ENCODE results near the gene RPL39L. TPM values are rescaled to one million over a fixed set of nuclear protein-coding genes. Genes with fewer than 3 reads are reported as not detected.

Gene RPL39L
- total and polyA plus RNA-seq, 7 donors: 0.32 to 1.8 (median 0.73) TPM; not detected in 1

DNA sequence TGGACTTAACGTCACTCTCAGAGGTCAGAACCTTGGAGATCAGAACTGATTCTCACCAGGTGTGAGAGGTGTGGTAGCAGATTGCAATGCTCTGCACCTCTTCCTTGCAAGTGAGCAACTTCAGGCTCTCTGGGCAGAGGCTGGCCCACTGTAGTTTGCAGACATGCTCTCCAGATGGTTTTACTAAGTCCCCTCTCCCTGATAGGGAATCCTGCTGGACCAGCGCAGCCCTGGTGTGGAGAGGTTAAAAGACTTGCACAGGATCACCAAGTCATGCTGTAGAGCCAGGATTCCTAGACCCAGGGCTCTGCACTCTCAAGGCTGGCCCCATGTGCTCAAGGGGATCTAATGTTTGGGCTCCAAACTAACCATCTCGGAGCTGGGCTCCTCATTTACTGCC lies 62.2 kb downstream of the RPL39L start:
- 91 to 95% (median 94%) methylated on average over 3 of the region's 3 CpGs for WGBS, 3 donors
- no peak for ATAC-seq

DNA sequence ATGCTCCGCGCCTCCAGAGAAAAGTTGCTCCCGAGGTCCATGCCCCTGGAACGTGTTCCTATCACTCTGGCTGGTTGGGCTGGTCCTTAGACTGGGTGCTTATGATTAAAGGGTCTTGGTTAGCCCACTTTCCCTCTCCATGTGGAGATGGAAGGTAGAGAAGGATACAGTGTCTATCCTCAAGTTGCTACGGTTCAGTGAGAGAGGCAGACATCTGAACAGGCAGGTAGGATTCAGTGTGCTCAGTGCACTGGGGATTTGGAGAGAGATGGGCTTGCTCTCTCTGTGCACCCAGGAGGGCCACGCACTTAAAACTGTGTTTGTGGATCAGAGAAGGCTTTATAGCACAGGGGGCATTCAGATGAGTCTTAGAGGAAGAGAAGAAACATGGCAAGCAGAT lies 63.0 kb downstream of the RPL39L start:
- TF ChIP-seq, protein P1, sequence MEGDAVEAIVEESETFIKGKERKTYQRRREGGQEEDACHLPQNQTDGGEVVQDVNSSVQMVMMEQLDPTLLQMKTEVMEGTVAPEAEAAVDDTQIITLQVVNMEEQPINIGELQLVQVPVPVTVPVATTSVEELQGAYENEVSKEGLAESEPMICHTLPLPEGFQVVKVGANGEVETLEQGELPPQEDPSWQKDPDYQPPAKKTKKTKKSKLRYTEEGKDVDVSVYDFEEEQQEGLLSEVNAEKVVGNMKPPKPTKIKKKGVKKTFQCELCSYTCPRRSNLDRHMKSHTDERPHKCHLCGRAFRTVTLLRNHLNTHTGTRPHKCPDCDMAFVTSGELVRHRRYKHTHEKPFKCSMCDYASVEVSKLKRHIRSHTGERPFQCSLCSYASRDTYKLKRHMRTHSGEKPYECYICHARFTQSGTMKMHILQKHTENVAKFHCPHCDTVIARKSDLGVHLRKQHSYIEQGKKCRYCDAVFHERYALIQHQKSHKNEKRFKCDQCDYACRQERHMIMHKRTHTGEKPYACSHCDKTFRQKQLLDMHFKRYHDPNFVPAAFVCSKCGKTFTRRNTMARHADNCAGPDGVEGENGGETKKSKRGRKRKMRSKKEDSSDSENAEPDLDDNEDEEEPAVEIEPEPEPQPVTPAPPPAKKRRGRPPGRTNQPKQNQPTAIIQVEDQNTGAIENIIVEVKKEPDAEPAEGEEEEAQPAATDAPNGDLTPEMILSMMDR (IDR thresholded peaks at IDR 0.05): no peak
- no peaks in the 10 kb centered on the region for H3K27me3 ChIP-seq (ENCODE audit: insufficient read depth in 3 of 3, low read length in 2 of 3)
- intact Hi-C loops (cut with DNase I): no loop called here
- H3K4me1 ChIP-seq: no peaks in the 10 kb centered on the region
- H3K9me3 ChIP-seq: no peaks in the 10 kb centered on the region
- no peak overlapping the region for H3K4me3 ChIP-seq
- peaks cover 0 to 57% of the 10 kb centered on the region in 2 donors for H3K36me3 ChIP-seq (ENCODE audit: insufficient read depth in 1 of 2, low read depth in 1 of 2)
- no peak overlapping the region for H3K27ac ChIP-seq
- no peak for ATAC-seq
- WGBS, 3 donors: 91 to 94% (median 93%) methylated on average over 6 of the region's 6 CpGs
- no peak for DNase-seq

More for the DNA sequence above, 62.2 kb downstream of the RPL39L start:
- H3K36me3 ChIP-seq (ENCODE audit: insufficient read depth in 1 of 2, low read depth in 1 of 2): peaks cover 0 to 56% of the 10 kb centered on the region in 2 donors
- DNase-seq: no peak
- no peak overlapping the region for H3K27ac ChIP-seq
- no peaks in the 10 kb centered on the region for H3K27me3 ChIP-seq (ENCODE audit: insufficient read depth in 3 of 3, low read length in 2 of 3)
- intact Hi-C loops (cut with DNase I): no loop called here
- no peaks in the 10 kb centered on the region for H3K4me1 ChIP-seq
- TF ChIP-seq, protein P1 (IDR thresholded peaks at IDR 0.05): no peak
- H3K9me3 ChIP-seq: no peaks in the 10 kb centered on the region
- no peak overlapping the region for H3K4me3 ChIP-seq

DNA sequence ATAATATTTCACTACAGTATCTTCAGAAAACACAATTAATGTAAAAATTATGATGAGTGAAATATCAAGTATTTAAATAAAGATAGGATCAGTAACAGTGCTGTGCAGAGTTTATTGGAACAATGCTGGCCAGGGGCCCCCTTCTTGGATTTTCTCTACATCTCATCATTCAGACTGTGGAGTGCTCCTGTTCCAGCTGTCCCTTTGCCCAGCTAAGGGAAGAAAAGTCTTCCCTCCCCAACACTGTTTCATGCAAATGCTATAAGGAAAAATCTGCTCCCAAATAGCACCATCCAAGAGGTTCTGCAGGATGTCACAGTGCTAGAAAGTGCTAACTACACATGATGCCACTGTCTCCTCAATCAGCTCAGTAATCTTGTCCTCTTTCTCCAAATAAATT lies 64.5 kb downstream of the RPL39L start:
- H3K27me3 ChIP-seq (ENCODE audit: insufficient read depth in 3 of 3, low read length in 2 of 3): no peaks in the 10 kb centered on the region
- H3K36me3 ChIP-seq (ENCODE audit: insufficient read depth in 1 of 2, low read depth in 1 of 2): peaks cover 0 to 61% of the 10 kb centered on the region in 2 donors
- H3K27ac ChIP-seq: no peak overlapping the region
- no peak overlapping the region for H3K4me3 ChIP-seq
- H3K9me3 ChIP-seq: no peaks in the 10 kb centered on the region
- no peaks in the 10 kb centered on the region for H3K4me1 ChIP-seq
- intact Hi-C loops (cut with DNase I): no loop called here
- no peak for ATAC-seq
- DNase-seq: no peak
- TF ChIP-seq, protein P1 (IDR thresholded peaks at IDR 0.05): no peak

DNA sequence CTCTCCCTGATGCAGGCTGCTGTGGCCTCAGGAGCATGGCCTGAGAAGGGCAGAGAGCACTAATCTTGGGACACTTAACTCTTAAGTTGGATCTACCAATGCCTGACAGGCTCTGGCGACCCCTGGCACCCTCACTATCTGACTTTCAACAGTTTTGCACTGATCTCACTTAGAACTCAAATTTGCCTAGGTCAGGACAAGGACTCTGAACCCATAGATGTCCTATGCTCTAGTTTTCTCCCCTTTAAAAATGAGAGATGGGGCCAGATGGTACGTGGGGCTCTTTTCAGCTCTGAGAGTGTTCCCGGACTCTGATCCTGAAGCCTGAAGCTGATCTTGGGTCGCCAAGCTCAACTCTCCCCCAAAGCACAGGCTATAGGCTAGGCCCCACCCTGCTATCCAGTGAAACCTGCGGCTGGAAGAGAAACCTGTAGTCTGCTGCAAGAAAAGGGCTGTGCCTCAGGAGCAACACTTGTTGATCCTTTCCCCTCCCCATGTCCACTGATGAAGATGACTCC lies 65.7 kb downstream of the RPL39L start:
- Histone ChIP-seq H3K36me3 (ENCODE audit: insufficient read depth in 1 of 2, low read depth in 1 of 2) (peaks cover 0 to 64% of the 10 kb centered on the region in 2 donors), H3K4me1 (no peaks in the 10 kb centered on the region), H3K27ac (no peak overlapping the region), H3K9me3 (no peaks in the 10 kb centered on the region), H3K4me3 (no peak overlapping the region), H3K27me3 (ENCODE audit: insufficient read depth in 3 of 3, low read length in 2 of 3) (no peaks in the 10 kb centered on the region)
- DNase-seq (no peak), ATAC-seq (no peak)
- WGBS, 3 donors: 87 to 92% (median 91%) methylated on average over 5 of the region's 5 CpGs
- TF ChIP-seq, protein P1 (IDR thresholded peaks at IDR 0.05): no peak
- intact Hi-C loops (cut with DNase I): no loop called here

DNA sequence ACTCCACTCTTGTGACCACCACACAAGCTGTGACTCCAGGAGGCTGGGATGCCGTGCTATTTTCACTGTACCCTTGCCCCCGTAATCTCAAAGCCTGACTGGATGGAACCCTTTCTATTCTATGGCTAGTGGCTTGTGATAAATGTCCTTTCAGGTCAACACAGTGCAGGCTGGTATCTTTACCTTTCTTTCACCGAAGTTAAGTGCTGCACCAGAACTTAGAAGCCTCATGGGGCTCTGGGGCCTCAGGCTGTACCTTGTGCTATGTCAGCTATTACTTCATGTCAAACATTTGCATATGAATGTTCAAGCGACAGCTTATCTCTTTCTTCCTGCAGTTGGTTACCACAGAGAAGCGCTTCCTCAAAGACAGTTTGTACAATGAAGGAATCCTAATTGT lies 66.8 kb downstream of the RPL39L start:
- ATAC-seq (no peak), DNase-seq (no peak)
- Histone ChIP-seq H3K27ac (no peak overlapping the region), H3K27me3 (ENCODE audit: insufficient read depth in 3 of 3, low read length in 2 of 3) (no peaks in the 10 kb centered on the region), H3K9me3 (no peaks in the 10 kb centered on the region), H3K4me3 (no peak overlapping the region), H3K36me3 (ENCODE audit: insufficient read depth in 1 of 2, low read depth in 1 of 2) (peaks cover 0 to 58% of the 10 kb centered on the region in 2 donors), H3K4me1 (no peaks in the 10 kb centered on the region)
- intact Hi-C loops (cut with DNase I): no loop called here
- TF ChIP-seq, protein P1 (IDR thresholded peaks at IDR 0.05): no peak
- WGBS, 3 donors: 92 to 93% (median 93%) methylated on average over 5 of the region's 5 CpGs
